CD4-positive, alpha-beta T cell (primary cell): ENCODE results near the gene PRKCA. TPM values are rescaled to one million over a fixed set of nuclear protein-coding genes. Genes with fewer than 3 reads are reported as not detected.
"Not testable (repeated sequence)": the region's sequence is repeated elsewhere in the genome, so short reads cannot be mapped to it uniquely, and the experiment has no call there.

ENCODE experiments used
- ATAC-seq: fragments of 200-7000 bp; cut with Tn5 transposase; one replicate; pipeline ENCODE4 v1.10.0; 2022; ENCODE audit warnings: mild to moderate bottlenecking; ENCODE audit not compliant: poor library complexity
- CTCF ChIA-PET: fragments of 350-600 bp; sonication (Branson Sonifier 250); formaldehyde crosslinking; loops from one replicate; lab custom pipeline; 2021; ENCODE audit warnings: antibody characterized with exemption, inconsistent platforms; lab: Charles Lee
- POLR2A ChIA-PET: fragments of 350-600 bp; sonication (Branson Sonifier 250); formaldehyde crosslinking; loops from one replicate; lab custom pipeline; 2021; ENCODE audit warnings: antibody characterized with exemption, inconsistent platforms; lab: Charles Lee
- DNase-seq, 14 experiments: peaks; one replicate each; pipeline ENCODE4 v3.0.0-alpha.2; 2013 to 2020; ENCODE audit warnings: mixed read lengths in 2 of 14
- H3K27ac ChIP-seq, 2 donors: one replicate each; pipeline versions ENCODE4 v1.5.1 to v1.7.0; 2013; ENCODE audit warnings: low read length in 2 of 2, low read depth in 1 of 2, mild to moderate bottlenecking in 1 of 2
- H3K27me3 ChIP-seq, 2 experiments: 1 replicate in 1 of 2; 2 replicates in 1 of 2; pipeline versions ENCODE4 v1.6.1 to v1.7.0; 2013; ENCODE audit warnings: low read length in 2 of 2, control low read depth in 1 of 2, mild to moderate bottlenecking in 1 of 2, moderate library complexity in 1 of 2; ENCODE audit not compliant: insufficient read depth in 2 of 2, control insufficient read depth in 1 of 2
- H3K36me3 ChIP-seq: one replicate; pipeline ENCODE4 v1.6.1; 2013; ENCODE audit warnings: low read length, control low read depth; ENCODE audit not compliant: insufficient read depth
- H3K4me1 ChIP-seq: one replicate; pipeline ENCODE4 v1.6.1; 2013; ENCODE audit warnings: low read length, control low read depth; ENCODE audit not compliant: insufficient read depth
- H3K4me3 ChIP-seq: one replicate; pipeline ENCODE4 v1.5.1; 2013; ENCODE audit warnings: mild to moderate bottlenecking, low read length, moderate library complexity
- H3K9me3 ChIP-seq, 2 experiments: 1 replicate in 1 of 2; 2 replicates in 1 of 2; pipeline versions ENCODE4 v1.6.1 to v1.7.0; 2013; ENCODE audit warnings: low read length in 2 of 2, mild to moderate bottlenecking in 2 of 2, control low read depth in 1 of 2, moderate library complexity in 1 of 2; ENCODE audit not compliant: control insufficient read depth in 1 of 2, insufficient read depth in 1 of 2
- H3K27ac Mint-ChIP-seq: one replicate; pipeline ENCODE4 v1.8.0; 2020; ENCODE audit warnings: mixed read lengths
- H3K27me3 Mint-ChIP-seq: one replicate; pipeline ENCODE4 v1.8.0; 2021; ENCODE audit warnings: mixed read lengths
- H3K36me3 Mint-ChIP-seq: one replicate; pipeline ENCODE4 v1.8.0; 2021; ENCODE audit warnings: low read depth, mixed read lengths
- H3K4me1 Mint-ChIP-seq: one replicate; pipeline ENCODE4 v1.8.0; 2021; ENCODE audit warnings: low read depth, mixed read lengths
- H3K4me3 Mint-ChIP-seq: one replicate; pipeline ENCODE4 v1.8.0; 2020; ENCODE audit warnings: mild to moderate bottlenecking, mixed read lengths
- H3K9me3 Mint-ChIP-seq: one replicate; pipeline ENCODE4 v1.8.0; 2020; ENCODE audit warnings: mixed read lengths
- CTCF ChIP-seq: fragments of 200-600 bp; IDR thresholded peaks from one replicate; pipeline ENCODE4 v1.8.0; 2022; ENCODE audit warnings: antibody characterized with exemption, mild to moderate bottlenecking
- intact Hi-C, 2 experiments: fragments of 100-400 bp; cut with DNase I in 1 of 2; cut with micrococcal nuclease in 1 of 2; formaldehyde crosslinking; loops; one replicate each; pipeline versions ENCODE4 v1.15.1 to v1.9.0; 2023 to 2025; cut with DNase I, micrococcal nuclease
- total RNA-seq, 174 experiments: library from RNA in 2 of 174; stranded (reverse) in 2 of 174; gene quantifications; one replicate each; pipeline ENCODE4 v1.2.3 and lab custom pipeline; 2021 to 2026

PRKCA gene
- total RNA-seq, 2 experiments from 2014 or later, result 84.8 to 88.6 TPM

GRCh38 chr17:66322764-66323163 is 20.4 kb downstream of the PRKCA start:
- peaks cover 67% of the 10 kb centered on the region for H3K4me1 Mint-ChIP-seq
- TF ChIP-seq CTCF, result no peak
- H3K36me3 Mint-ChIP-seq, result peaks cover 28% of the 10 kb centered on the region
- H3K4me3 Mint-ChIP-seq, result no peak overlapping the region
- no peak for DNase-seq
- ChIA-PET POLR2A (interaction anchor here (1.5 to 2.8 kb wide), 2 partner anchors 8 to 80 kb away, joined by 3 to 13 read pairs; no protein-coding TSS in a partner anchor), CTCF (interaction anchor here (0.6 kb wide), 1 partner anchor 8 kb away, joined by 3 read pairs; no protein-coding TSS in a partner anchor)
- H3K27me3 ChIP-seq, result no peaks in the 10 kb centered on the region
- H3K9me3 Mint-ChIP-seq, result peaks cover 2% of the 10 kb centered on the region
- peak overlapping the region; percentile 31 for H3K27ac Mint-ChIP-seq
- intact Hi-C loops, result no loop called here
- H3K27me3 Mint-ChIP-seq, result no peaks in the 10 kb centered on the region
- H3K4me3 ChIP-seq, result no peak overlapping the region
- ATAC-seq, result no peak
- no peak overlapping the region for H3K27ac ChIP-seq
- peaks cover 4% of the 10 kb centered on the region for H3K36me3 ChIP-seq
- H3K9me3 ChIP-seq, result peaks cover 5 to 11% of the 10 kb centered on the region in 2 experiments
- H3K4me1 ChIP-seq, result peaks cover 2% of the 10 kb centered on the region

GRCh38 chr17:66324381-66325004 is 22.1 kb downstream of the PRKCA start:
- H3K27ac Mint-ChIP-seq, result peak overlapping the region; percentile 97
- H3K27ac ChIP-seq, H3K27me3 ChIP-seq, H3K4me3 ChIP-seq, POLR2A ChIA-PET, intact Hi-C loops, H3K4me3 Mint-ChIP-seq, CTCF ChIA-PET, H3K36me3 ChIP-seq, H3K27me3 Mint-ChIP-seq, ATAC-seq, DNase-seq, H3K9me3 Mint-ChIP-seq: not testable (repeated sequence)
- peaks cover 72% of the 10 kb centered on the region for H3K4me1 Mint-ChIP-seq
- peaks cover 5 to 11% of the 10 kb centered on the region in 2 experiments for H3K9me3 ChIP-seq
- peaks cover 28% of the 10 kb centered on the region for H3K36me3 Mint-ChIP-seq
- H3K4me1 ChIP-seq, result peaks cover 19% of the 10 kb centered on the region

GRCh38 chr17:66326476-66327047 is 24.1 kb downstream of the PRKCA start:
- CTCF ChIA-PET, result interaction anchor here (1.0 to 1.3 kb wide), 2 partner anchors 10 to 16 kb away, joined by 4 to 5 read pairs; no protein-coding TSS in a partner anchor
- intact Hi-C loops, result loop anchor here in 1 of 2 experiments (2.0 kb wide), 1 partner anchor 14 kb away; no protein-coding TSS in a partner anchor
- no peak for DNase-seq
- peak overlapping the region; percentile 97 for H3K27ac Mint-ChIP-seq
- no peaks in the 10 kb centered on the region for H3K27me3 ChIP-seq
- H3K27ac ChIP-seq, result peak overlapping the region in 1 of 2 donors; percentile 31
- H3K4me1 Mint-ChIP-seq, result peaks cover 86% of the 10 kb centered on the region
- peaks cover 33% of the 10 kb centered on the region for H3K4me1 ChIP-seq
- H3K9me3 Mint-ChIP-seq, result peaks cover 2% of the 10 kb centered on the region
- ATAC-seq, result no peak
- peaks cover 6% of the 10 kb centered on the region for H3K36me3 ChIP-seq
- H3K9me3 ChIP-seq, result peaks cover 2 to 6% of the 10 kb centered on the region in 2 experiments
- no peak for TF ChIP-seq CTCF
- POLR2A ChIA-PET, result interaction anchor here (0.5 to 2.2 kb wide), 5 partner anchors 11 to 1931 kb away, joined by 3 to 5 read pairs (median 4); partner anchors contain the start of gene PRKCA
- no peak overlapping the region for H3K4me3 ChIP-seq
- no peaks in the 10 kb centered on the region for H3K27me3 Mint-ChIP-seq
- peak overlapping the region; percentile 1 for H3K4me3 Mint-ChIP-seq
- H3K36me3 Mint-ChIP-seq, result peaks cover 14% of the 10 kb centered on the region
